Subcutaneous preadipocyte (primary cell): ENCODE measurements around the gene BLOC1S6. TPM values are rescaled to one million over a fixed set of nuclear protein-coding genes. Genes with fewer than 3 reads are reported as not detected.

Experiments
- small RNA-seq: library from RNA; depleted of rRNA; stranded (forward); fragments of <200 nt; gene quantifications from one replicate; pipeline ENCODE3, GENCODE V24; 2012
- total RNA-seq: library from RNA; depleted of rRNA; stranded (reverse); fragments of >200 nt; gene quantifications from 2 replicates; pipeline ENCODE4 v1.2.3, GENCODE V29; 2012

The BLOC1S6 gene
- 56.9 and 61.0 TPM in 2 replicates for total RNA-seq

DNA sequence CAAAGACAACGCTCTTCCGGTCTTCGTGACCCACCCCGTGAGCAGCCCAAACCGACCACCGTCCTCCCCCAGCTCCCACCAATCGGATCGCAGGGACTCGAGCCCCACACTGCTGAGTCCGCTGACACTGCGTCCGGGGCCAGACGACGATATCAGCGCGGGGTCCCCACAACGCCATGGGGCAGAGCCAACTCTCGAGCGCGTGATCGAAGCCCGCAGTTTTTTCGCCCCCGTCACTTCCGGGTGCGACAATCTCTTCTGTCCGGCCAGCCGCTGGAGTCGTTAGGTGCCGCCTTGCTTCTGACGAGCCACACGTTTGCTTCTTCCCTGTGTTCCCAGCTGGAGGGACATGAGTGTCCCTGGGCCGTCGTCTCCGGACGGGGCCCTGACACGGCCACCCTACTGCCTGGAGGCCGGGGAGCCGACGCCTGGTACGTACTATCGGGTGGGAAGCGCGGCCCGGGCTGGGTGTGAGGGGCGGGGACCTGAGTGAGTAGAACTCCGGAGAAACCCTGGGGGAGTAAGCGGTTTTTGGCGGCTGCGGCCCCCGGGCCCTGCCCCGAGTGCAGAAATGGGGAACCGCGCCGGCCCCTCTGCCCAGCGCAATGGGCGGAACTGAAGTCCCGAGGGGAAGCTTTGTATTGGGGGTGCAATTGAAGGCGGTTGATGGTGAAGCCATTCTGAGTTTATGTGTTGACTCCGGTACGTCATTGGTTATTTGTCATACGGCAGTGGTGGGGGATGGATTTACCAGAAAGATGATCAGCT is at the start of gene BLOC1S6:
TSS of gene BLOC1S6 (plus strand) at position 285 of the 768 bp plus-strand sequence. CDS start at position 350, 65 bp downstream.

DNA sequence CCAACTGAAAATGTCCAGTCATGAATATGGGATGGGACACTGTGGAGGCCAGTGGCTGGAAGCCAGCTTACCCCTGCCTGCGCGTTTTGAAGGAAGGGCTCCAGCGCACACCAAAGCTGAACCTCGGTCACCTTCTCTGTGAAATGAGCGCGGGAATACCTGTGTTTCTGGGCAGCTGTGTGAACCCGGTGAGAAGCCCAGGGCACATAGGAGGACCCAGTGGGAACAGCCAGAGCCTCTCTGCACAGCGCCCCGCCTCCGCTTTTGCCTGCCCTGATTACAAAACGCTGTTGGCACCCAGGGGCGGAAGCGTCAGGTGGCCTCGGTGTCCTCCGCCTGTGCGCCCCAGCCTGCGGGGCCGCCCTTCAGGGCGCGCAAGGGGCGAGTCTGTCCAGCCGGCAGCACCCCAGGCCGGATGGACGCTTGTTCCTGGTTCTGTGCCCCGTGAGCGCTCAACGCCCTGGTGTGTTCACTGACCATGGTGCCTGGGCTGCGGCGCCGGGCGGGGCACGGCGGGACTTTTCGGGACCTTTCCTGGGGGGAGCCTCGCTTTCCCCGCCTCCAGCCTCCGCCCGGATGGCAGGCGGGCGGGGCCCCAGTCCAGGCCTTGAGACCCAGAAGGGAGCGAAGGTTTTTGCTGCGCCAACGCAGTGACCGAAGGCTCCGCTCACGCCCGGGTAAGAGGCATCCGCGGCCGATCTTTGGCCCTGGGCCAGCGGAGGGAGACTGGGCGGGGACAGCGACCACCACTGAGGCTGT is 47.4 kb downstream of the BLOC1S6 start, which contains the start of gene SQOR:
TSS of gene SQOR (plus strand) at position 598 of the 759 bp plus-strand sequence. CDS start 23,895 bp downstream, outside the sequence.

Small RNAs within 50 kb of the gene (small RNA-seq; reads per million reads assigned to genes)
- gene DPPA5P2 (not detected), gene RF00019 (not detected)

Other genes with a start within 250 kb of the BLOC1S6 start
- gene GATM, start 208.8 kb upstream of the BLOC1S6 start, total RNA-seq: 0.73 and 0.98 TPM in 2 replicates
- gene SLC30A4, start 64.6 kb upstream of the BLOC1S6 start, total RNA-seq: 5.9 TPM in 2 replicates
- 191 and 376 TPM in 2 replicates for gene SQOR, start 47.6 kb downstream of the BLOC1S6 start, total RNA-seq